HG02852 (cell line): ENCODE results near the gene MELK.
"Not testable (repeated sequence)": the region's sequence is repeated elsewhere in the genome, so short reads cannot be mapped to it uniquely, and the experiment has no call there.

ENCODE experiments used
- ATAC-seq: cut with Tn5 transposase; IDR thresholded peaks from one replicate; pipeline ENCODE4 v1.9.1; 2021; ENCODE audit warnings: mild to moderate bottlenecking, moderate library complexity; ENCODE audit not compliant: unreplicated experiment

Gene MELK

DNA sequence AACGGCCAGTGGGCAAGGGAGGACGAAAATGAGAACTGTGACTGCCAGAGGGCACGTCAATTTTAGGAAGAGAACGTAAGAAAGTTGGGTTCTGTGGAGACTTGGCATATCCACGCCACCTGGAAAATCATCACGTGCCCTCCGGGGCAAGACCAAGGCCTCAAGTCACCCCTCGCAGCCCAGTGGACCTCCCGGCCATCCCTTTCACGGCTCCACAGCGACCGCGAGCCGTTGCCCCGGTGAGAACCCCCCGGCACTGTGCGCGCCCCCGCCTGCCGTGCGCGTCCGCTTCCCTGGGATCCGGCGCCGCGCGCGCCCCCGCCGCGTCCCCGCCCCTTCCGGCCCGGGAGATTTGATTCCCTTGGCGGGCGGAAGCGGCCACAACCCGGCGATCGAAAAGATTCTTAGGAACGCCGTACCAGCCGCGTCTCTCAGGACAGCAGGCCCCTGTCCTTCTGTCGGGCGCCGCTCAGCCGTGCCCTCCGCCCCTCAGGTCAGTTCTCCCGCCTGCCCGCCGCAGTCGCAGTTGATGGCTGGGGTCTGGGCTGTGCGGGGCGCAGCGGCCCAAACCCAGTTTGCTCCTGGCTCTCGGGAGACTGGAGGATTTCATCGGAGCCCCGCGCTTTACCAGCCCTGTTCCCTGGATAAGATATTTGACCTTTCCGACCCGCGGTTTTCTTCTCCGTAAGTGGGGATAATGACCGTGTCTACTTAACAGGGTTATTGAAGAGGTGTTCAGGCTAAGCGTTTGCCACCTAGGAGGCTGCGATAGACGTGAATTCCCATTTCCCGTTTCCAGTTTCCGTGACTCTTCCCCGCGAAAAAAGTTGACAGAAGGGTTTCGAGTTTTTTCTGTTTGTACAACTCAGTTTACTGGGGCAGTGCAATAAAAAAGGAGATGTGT is at the start of gene MELK:
Gene MELK, plus strand, starts transcription at position 381 of the 904 bp plus-strand sequence. CDS start 8,787 bp downstream, outside the sequence.
- ATAC-seq, result peak; percentile 79

- ATAC-seq, result no peak
Measured at GRCh38 chr9:36530224-36530623, 42.5 kb upstream of the MELK start.

- no peak for ATAC-seq
Measured at GRCh38 chr9:36532353-36532752, 40.3 kb upstream of the MELK start.

- ATAC-seq, result not testable (repeated sequence)
Measured at GRCh38 chr9:36533726-36534125, 39.0 kb upstream of the MELK start.

GRCh38 chr9:36535107-36535506 is 37.6 kb upstream of the MELK start:
- no peak for ATAC-seq

GRCh38 chr9:36537861-36538260 is 34.8 kb upstream of the MELK start:
- ATAC-seq, result no peak

- no peak for ATAC-seq
Measured at GRCh38 chr9:36542355-36542754, 30.3 kb upstream of the MELK start.

GRCh38 chr9:36543916-36544315 is 28.8 kb upstream of the MELK start:
- ATAC-seq, result no peak

DNA sequence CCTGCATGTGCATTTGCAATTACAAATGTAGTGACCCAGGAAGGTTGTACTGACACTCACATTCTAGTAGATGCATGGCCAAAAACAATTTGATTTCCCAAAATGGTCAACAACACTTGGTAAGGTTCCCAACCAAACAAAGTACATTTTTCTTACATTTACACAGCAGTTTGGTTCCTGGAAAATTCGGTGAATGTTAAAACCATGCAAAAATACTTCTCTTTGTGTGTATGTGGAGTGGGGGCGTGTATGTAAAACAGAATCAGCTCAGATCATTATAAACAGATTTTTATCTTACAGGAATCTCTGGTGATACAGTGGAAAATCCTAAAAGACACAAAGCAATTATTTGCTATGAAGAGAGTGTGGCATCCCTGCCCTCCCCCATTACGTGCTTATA is 25.1 kb upstream of the MELK start:
- ATAC-seq, result no peak

GRCh38 chr9:36548454-36548853 is 24.2 kb upstream of the MELK start:
- ATAC-seq, result no peak

DNA sequence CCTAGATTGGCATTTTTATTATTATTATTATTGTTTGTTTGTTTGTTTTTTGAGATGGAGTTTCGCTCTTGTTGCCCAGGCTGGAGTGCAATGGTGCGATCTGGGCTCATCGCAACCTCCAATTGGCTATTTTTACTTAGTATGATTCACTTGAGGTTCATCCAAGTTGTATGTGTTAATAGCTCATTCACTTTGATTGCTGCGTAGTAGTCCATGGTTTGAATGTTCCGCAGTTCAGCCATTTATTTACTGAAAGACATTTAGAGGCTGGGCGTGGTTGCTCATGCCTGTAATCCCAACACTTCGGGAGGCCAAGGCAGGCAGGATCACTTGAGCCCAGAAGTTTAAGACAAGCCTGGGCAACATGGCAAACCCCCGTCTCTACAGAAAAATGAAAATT is 22.6 kb upstream of the MELK start:
- no peak for ATAC-seq

DNA sequence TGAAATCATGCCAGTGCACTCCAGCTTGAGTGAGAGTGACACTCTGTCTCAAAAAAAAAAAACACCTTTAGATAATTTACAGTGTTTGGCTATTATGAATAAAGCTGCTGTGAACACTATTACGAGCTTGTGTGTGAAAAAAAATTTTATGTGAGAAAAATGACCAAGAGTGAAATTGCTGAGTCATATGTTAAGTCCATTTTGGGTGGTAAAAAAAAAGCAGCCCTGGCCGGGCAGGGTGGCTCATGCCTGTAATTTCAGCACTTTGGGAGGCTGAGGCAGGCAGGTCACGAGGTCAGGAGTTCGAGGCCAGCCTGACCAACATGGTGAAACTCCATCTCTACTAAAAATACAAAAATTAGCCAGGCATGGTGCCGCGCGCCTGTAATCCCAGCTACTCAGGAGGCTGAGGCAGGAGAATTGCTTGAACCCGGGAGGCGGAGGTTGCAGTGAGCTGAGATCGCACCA is 22.0 kb upstream of the MELK start:
- ATAC-seq, result not testable (repeated sequence)

DNA sequence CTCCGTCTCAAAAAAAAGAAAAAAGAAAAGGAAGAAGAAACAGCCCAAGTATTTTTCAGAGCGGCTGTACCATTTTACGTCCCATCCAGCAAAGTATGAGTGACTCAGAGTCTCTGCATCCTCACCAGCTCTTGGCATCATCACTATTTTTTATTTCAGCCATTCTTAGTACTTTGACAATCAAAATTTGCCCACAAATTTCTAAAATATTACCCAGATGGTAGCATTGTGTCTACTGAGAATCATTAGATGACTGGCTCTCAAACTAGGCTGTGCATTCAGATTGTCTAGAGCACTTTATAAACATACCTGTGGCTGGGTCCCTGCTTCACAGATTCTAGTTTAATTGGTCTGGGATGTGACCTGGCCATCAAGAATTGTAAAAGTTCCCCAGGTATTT is 21.6 kb upstream of the MELK start:
- no peak for ATAC-seq

GRCh38 chr9:36551910-36552309 is 20.8 kb upstream of the MELK start:
- no peak for ATAC-seq

GRCh38 chr9:36559036-36559695 is 13.5 kb upstream of the MELK start:
- no peak for ATAC-seq

DNA sequence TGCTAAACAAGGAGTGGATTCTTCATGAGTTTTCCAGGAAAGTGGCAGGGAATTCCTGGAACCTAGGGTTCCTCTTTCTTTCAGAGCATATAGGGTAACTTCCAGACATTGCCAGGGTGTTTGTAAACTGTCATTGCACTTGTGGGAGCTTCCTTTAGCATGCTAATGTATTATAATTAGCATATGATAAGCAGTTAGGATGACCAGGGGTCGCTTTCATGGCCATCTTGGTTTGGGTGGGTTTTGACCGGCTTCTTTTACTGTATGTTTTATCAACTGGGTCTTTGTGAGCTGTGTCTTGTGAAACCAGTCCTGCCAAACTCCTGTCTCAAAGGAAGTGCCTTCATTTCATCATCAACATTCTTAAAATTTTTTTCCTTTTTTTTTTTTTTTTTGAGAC is 11.9 kb upstream of the MELK start:
- no peak for ATAC-seq

- ATAC-seq, result not testable (repeated sequence)
Measured at GRCh38 chr9:36562801-36563200, 9.9 kb upstream of the MELK start.

- ATAC-seq, result no peak
Measured at GRCh38 chr9:36566813-36567221, 5.9 kb upstream of the MELK start.

DNA sequence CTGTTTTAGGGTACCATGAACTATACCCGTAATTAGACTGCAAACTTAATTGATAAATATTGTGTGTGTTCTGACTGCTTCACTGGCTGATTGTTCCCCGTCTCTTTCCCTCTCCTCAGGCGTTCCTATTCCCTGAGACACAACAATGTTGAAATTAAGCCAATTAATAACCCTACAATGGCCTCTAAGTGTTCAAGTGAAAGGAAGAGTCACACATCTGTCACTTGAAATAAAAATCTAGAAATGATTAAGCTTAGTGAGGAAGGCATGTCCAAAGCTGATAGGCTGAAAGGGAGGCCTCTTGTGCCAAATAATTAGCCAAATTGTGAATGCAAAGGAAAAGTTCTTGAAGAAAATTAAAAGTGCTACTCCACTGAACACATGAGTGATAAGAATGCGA is 4.0 kb upstream of the MELK start:
- not testable (repeated sequence) for ATAC-seq

DNA sequence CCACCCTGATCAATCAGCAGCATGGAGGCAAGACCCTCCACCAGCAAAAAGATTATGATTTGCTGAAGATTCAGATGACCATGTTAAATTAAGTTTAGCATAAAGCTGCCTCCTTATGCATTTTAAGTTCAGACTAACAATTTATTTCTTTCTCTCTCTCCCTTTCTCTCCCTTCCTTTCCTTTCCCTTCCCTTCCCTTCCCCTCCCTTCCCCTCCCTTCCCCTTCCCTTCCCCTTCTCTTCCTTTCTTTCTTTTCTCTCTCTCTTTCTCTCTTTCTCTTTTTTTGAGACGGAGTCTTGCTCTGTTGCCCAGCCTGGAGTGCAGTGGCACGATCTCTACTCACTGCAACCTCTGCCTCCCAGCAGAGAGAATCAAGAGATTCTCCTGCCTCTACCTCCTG is 1.4 kb upstream of the MELK start:
- ATAC-seq, result no peak

DNA sequence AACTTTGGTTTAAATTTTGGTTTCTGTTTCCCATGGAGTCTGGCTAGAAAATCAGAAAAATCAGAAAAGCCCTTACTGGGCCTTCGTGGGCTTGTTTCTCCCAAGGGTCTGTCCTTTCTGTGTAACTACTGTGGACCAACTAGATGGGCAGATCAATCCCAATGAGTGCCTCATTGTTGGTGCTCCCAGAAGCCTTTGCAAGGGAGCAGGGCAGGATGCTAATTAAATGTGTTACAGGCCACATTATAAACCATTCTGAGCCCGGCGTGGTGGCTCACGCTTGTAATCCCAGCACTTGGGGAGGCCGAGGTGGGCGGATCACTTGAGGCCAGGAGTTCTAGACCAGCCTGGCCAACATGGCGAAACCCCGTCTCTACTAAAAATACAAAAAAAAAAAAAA is 1.4 kb downstream of the MELK start:
- not testable (repeated sequence) for ATAC-seq

DNA sequence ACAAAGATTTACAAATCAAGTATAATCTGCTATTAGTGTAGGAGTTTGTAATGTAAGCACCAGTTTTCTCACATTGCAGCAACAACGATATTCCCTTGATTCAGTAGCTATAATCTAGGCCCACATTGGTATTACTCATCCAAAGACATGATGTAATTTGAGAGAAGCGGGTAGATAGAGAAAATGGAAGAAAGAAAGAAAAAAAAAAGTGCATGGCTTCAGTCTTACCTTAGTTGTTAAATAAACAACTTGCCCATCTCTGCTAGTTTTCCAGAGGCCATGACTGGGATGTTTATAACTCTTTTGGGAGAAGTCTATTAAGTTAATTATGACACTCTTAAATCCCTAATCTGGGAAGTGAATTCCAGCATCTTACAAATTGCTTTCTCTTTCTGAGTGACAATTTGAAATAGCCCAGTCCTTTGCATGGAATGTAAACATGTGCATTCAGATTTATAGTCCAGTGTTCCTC is 2.8 kb downstream of the MELK start:
- no peak for ATAC-seq
